ENCODE data around the gene AGBL4. TPM values are rescaled to one million over a fixed set of nuclear protein-coding genes. Genes with fewer than 3 reads are reported as not detected.
"Not testable (repeated sequence)": the region's sequence is repeated elsewhere in the genome, so short reads cannot be mapped to it uniquely, and the experiment has no call there.

The AGBL4 gene
- total RNA-seq, 5 donors from 2014 or later (not counting 1 experiment from before 2014, with no cell fraction given): 0.58 TPM; not detected in 4

DNA sequence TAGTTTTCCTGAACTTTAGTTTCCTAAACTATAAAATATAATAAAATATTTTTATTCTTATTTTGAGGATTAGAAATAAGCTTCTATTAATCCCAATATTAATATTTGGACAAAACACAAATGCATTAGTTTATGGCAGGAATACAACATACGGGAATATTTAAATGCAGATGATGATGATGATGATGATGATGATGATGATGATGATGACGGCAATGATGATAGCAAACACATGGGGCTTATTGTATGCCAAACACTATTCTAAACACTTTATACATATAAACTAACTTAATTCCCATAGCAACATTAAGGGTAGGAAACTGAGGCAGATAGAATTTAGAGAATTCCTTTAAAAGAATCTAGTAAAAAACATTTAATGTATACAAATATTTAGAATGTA lies 705.5 kb downstream of the AGBL4 start:
- WGBS (ENCODE audit: insufficient coverage): no CpG with 5 or more reads among the region's 2 CpGs
- Mint-ChIP-seq H3K36me3 (no peaks in the 10 kb centered on the region), H3K27ac (no peak overlapping the region), H3K4me1 (no peaks in the 10 kb centered on the region), H3K4me3 (no peak overlapping the region), H3K9me3 (peaks cover 3 to 7% (median 4%) of the 10 kb centered on the region in 3 donors), H3K27me3 (no peaks in the 10 kb centered on the region)
- no peak overlapping the region for H3K4me3 ChIP-seq (ENCODE audit: control insufficient read depth in 1 of 2, extremely low read depth in 1 of 2, low read length in 1 of 2)
- H3K36me3 ChIP-seq (ENCODE audit: control insufficient read depth in 2 of 2, extremely low read depth in 1 of 2, insufficient read depth in 1 of 2, low read length in 1 of 2): no peaks in the 10 kb centered on the region
- no peaks in the 10 kb centered on the region for H3K4me1 ChIP-seq (ENCODE audit: control insufficient read depth in 1 of 2, extremely low read depth in 1 of 2, insufficient read depth in 2 of 2, low read length in 2 of 2)
- POLR2A ChIA-PET: no interaction called here
- no peaks in the 10 kb centered on the region for H3K9me3 ChIP-seq
- no peaks in the 10 kb centered on the region for H3K27me3 ChIP-seq (replicated peaks in 1 of 2; ENCODE audit: control insufficient read depth in 2 of 2, extremely low read depth in 1 of 2, insufficient read depth in 2 of 2, low read length in 1 of 2)
- CTCF ChIA-PET: no interaction called here
- ATAC-seq (replicated peaks in 1 of 4): no peak
- H3K27ac ChIP-seq (ENCODE audit: low read length): no peak overlapping the region
- DNase-seq: no peak

DNA sequence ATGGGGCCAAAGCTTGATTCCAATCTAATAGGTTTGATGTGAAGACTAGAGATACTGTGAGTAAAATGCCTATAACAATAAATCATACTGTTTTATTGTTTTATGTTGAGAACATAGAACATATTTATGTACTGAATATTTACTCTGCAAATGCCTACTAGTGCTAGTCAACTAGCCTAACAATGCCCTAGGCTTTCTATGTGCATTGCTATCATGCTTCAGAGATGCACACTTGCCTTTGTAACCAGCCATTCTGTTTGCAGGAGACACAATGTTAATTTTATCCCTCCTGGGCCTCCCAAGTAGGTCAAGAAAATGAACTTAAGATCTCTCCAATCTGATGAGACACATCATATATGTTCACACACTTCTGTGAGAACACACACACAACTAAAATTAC lies 716.3 kb downstream of the AGBL4 start:
- no peaks in the 10 kb centered on the region for H3K4me1 Mint-ChIP-seq
- H3K9me3 ChIP-seq: no peaks in the 10 kb centered on the region
- ATAC-seq (replicated peaks in 1 of 4): no peak
- no peak overlapping the region for H3K4me3 Mint-ChIP-seq
- H3K27me3 Mint-ChIP-seq: no peaks in the 10 kb centered on the region
- H3K27ac Mint-ChIP-seq: no peak overlapping the region
- H3K36me3 Mint-ChIP-seq: no peaks in the 10 kb centered on the region
- ChIA-PET POLR2A (no interaction called here), CTCF (no interaction called here)
- H3K27me3 ChIP-seq (replicated peaks in 1 of 2; ENCODE audit: control insufficient read depth in 2 of 2, extremely low read depth in 1 of 2, insufficient read depth in 2 of 2, low read length in 1 of 2): no peaks in the 10 kb centered on the region
- no peaks in the 10 kb centered on the region for H3K36me3 ChIP-seq (ENCODE audit: control insufficient read depth in 2 of 2, extremely low read depth in 1 of 2, insufficient read depth in 1 of 2, low read length in 1 of 2)
- no peak for DNase-seq
- H3K27ac ChIP-seq (ENCODE audit: low read length): no peak overlapping the region
- H3K4me3 ChIP-seq (ENCODE audit: control insufficient read depth in 1 of 2, extremely low read depth in 1 of 2, low read length in 1 of 2): no peak overlapping the region
- H3K9me3 Mint-ChIP-seq: peaks cover 10 to 18% (median 14%) of the 10 kb centered on the region in 3 donors
- H3K4me1 ChIP-seq (ENCODE audit: control insufficient read depth in 1 of 2, extremely low read depth in 1 of 2, insufficient read depth in 2 of 2, low read length in 2 of 2): no peaks in the 10 kb centered on the region

DNA sequence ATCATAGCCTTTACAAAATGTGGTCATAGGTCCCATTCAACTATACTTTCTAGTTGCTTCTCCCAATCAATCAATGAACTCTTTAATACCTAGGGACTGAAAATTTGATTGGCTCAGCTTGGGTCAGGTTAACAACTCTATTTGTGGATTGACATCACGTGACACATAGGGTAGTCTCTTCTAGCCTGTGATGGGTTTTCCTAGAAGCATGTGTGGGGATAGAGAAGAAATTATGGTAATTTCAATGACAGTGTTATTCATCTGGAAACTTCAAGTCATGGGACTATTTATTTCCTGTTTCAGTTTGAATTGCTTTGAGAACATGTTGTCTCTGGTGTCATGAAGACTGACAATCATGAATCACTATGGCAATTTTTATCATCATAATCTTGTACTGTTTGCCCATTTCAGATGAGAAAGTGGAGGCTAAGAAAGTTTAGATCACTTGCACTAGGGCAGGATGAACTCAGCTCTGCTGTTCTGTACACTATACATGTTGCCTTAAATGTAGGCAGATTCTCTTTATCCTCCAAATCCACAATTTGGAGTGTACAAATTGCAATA lies 717.2 kb downstream of the AGBL4 start:
- Histone ChIP-seq H3K4me3 (ENCODE audit: control insufficient read depth in 1 of 2, extremely low read depth in 1 of 2, low read length in 1 of 2) (no peak overlapping the region), H3K36me3 (ENCODE audit: control insufficient read depth in 2 of 2, extremely low read depth in 1 of 2, insufficient read depth in 1 of 2, low read length in 1 of 2) (no peaks in the 10 kb centered on the region), H3K9me3 (no peaks in the 10 kb centered on the region), H3K27ac (ENCODE audit: low read length) (no peak overlapping the region), H3K4me1 (ENCODE audit: control insufficient read depth in 1 of 2, extremely low read depth in 1 of 2, insufficient read depth in 2 of 2, low read length in 2 of 2) (no peaks in the 10 kb centered on the region), H3K27me3 (replicated peaks in 1 of 2; ENCODE audit: control insufficient read depth in 2 of 2, extremely low read depth in 1 of 2, insufficient read depth in 2 of 2, low read length in 1 of 2) (no peaks in the 10 kb centered on the region)
- Mint-ChIP-seq H3K27ac (no peak overlapping the region), H3K9me3 (peaks cover 9 to 19% (median 17%) of the 10 kb centered on the region in 3 donors), H3K4me3 (no peak overlapping the region), H3K27me3 (no peaks in the 10 kb centered on the region), H3K4me1 (no peaks in the 10 kb centered on the region), H3K36me3 (no peaks in the 10 kb centered on the region)
- CTCF ChIA-PET: no interaction called here
- ATAC-seq (replicated peaks in 1 of 4): no peak
- DNase-seq: no peak
- POLR2A ChIA-PET: no interaction called here
- WGBS (ENCODE audit: insufficient coverage): no CpG with 5 or more reads among the region's 1 CpG

DNA sequence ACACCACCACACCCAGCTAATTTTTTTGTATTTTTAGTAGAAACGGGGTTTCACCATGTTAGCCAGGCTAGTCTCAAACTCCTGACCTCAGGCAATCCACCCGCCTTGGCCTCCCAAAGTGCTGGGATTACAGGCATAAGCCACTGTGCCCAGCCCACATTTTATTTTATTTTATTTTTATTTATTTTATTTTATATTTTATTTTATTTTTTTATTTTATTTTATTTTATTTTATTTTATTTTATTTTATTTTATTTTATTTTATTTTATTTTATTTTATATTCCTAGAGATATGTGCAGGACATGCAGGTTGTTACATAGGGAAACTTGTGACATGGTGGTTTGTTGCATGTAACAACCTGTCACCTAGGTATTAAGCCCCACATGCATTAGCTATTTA lies 721.4 kb downstream of the AGBL4 start:
- H3K27ac Mint-ChIP-seq; POLR2A ChIA-PET; H3K4me3 Mint-ChIP-seq; H3K4me1 ChIP-seq (ENCODE audit: control insufficient read depth in 1 of 2, extremely low read depth in 1 of 2, insufficient read depth in 2 of 2, low read length in 2 of 2); H3K27ac ChIP-seq (ENCODE audit: low read length); H3K4me1 Mint-ChIP-seq; CTCF ChIA-PET; H3K36me3 ChIP-seq (ENCODE audit: control insufficient read depth in 2 of 2, extremely low read depth in 1 of 2, insufficient read depth in 1 of 2, low read length in 1 of 2); DNase-seq; H3K27me3 ChIP-seq (replicated peaks in 1 of 2; ENCODE audit: control insufficient read depth in 2 of 2, extremely low read depth in 1 of 2, insufficient read depth in 2 of 2, low read length in 1 of 2); H3K36me3 Mint-ChIP-seq; ATAC-seq (replicated peaks in 1 of 4); H3K4me3 ChIP-seq (ENCODE audit: control insufficient read depth in 1 of 2, extremely low read depth in 1 of 2, low read length in 1 of 2); H3K27me3 Mint-ChIP-seq; H3K9me3 ChIP-seq: not testable (repeated sequence)
- WGBS (ENCODE audit: insufficient coverage): no CpG with 5 or more reads among the region's 2 CpGs
- peaks cover 9 to 23% (median 22%) of the 10 kb centered on the region in 3 donors for H3K9me3 Mint-ChIP-seq

DNA sequence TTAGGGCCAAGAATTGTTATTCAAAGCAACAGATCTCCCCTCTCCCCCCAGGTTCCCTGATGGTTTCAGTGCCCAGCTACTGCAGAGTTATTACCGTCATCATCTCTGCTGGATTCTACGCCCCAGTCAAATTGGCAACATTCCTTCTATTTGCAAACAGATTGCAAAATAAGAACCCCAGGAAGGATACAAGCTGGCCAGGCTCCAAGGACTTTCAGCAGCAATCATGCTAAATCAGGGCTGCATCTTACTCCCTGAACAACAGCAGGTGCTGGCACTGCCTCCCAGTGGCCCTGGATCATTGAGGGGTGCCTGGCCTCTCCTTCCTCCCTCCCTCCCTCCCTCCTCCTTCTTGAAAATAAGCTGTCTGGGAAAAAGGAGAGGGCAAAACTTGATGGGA lies 725.5 kb downstream of the AGBL4 start:
- no peaks in the 10 kb centered on the region for H3K4me1 ChIP-seq (ENCODE audit: control insufficient read depth in 1 of 2, extremely low read depth in 1 of 2, insufficient read depth in 2 of 2, low read length in 2 of 2)
- DNase-seq: no peak
- H3K9me3 ChIP-seq: peaks cover 2% of the 10 kb centered on the region
- ChIA-PET POLR2A (no interaction called here), CTCF (no interaction called here)
- no peaks in the 10 kb centered on the region for H3K27me3 ChIP-seq (replicated peaks in 1 of 2; ENCODE audit: control insufficient read depth in 2 of 2, extremely low read depth in 1 of 2, insufficient read depth in 2 of 2, low read length in 1 of 2)
- WGBS (ENCODE audit: insufficient coverage): 73% methylated on average over 2 of the region's 2 CpGs
- no peaks in the 10 kb centered on the region for H3K27me3 Mint-ChIP-seq
- no peak overlapping the region for H3K27ac ChIP-seq (ENCODE audit: low read length)
- ATAC-seq (replicated peaks in 1 of 4): no peak
- H3K36me3 Mint-ChIP-seq: no peaks in the 10 kb centered on the region
- no peak overlapping the region for H3K4me3 Mint-ChIP-seq
- H3K27ac Mint-ChIP-seq: no peak overlapping the region
- no peak overlapping the region for H3K4me3 ChIP-seq (ENCODE audit: control insufficient read depth in 1 of 2, extremely low read depth in 1 of 2, low read length in 1 of 2)
- H3K4me1 Mint-ChIP-seq: no peaks in the 10 kb centered on the region
- no peaks in the 10 kb centered on the region for H3K36me3 ChIP-seq (ENCODE audit: control insufficient read depth in 2 of 2, extremely low read depth in 1 of 2, insufficient read depth in 1 of 2, low read length in 1 of 2)
- peaks cover 10 to 20% (median 14%) of the 10 kb centered on the region in 3 donors for H3K9me3 Mint-ChIP-seq

DNA sequence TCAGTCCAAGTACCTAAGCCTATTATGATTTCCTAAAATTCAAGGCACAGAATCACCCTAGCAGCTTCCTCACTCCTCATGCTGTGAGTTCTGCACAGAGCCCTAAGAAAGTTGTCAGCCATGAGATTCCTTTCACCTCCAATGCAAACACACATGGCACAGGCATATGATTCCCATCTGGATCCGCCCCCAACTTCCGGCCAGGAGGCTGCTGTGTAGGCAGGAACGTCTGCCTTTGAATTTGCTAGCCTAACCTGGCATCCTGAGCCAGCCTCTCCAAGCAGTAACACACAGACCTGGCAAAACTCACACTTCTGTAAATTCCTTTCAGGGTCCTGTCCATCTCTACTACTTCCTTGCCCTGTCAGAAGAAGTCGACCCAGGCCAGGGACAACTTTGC lies 726.0 kb downstream of the AGBL4 start:
- 44% methylated on average over 3 of the region's 4 CpGs for WGBS (ENCODE audit: insufficient coverage)
- H3K4me3 ChIP-seq (ENCODE audit: control insufficient read depth in 1 of 2, extremely low read depth in 1 of 2, low read length in 1 of 2): no peak overlapping the region
- POLR2A ChIA-PET: no interaction called here
- no peaks in the 10 kb centered on the region for H3K27me3 ChIP-seq (replicated peaks in 1 of 2; ENCODE audit: control insufficient read depth in 2 of 2, extremely low read depth in 1 of 2, insufficient read depth in 2 of 2, low read length in 1 of 2)
- peaks cover 8 to 18% (median 11%) of the 10 kb centered on the region in 3 donors for H3K9me3 Mint-ChIP-seq
- no peak for ATAC-seq (replicated peaks in 1 of 4)
- H3K9me3 ChIP-seq: peaks cover 2% of the 10 kb centered on the region
- H3K27ac Mint-ChIP-seq: no peak overlapping the region
- H3K4me1 Mint-ChIP-seq: no peaks in the 10 kb centered on the region
- no peaks in the 10 kb centered on the region for H3K36me3 Mint-ChIP-seq
- H3K27me3 Mint-ChIP-seq: no peaks in the 10 kb centered on the region
- H3K36me3 ChIP-seq (ENCODE audit: control insufficient read depth in 2 of 2, extremely low read depth in 1 of 2, insufficient read depth in 1 of 2, low read length in 1 of 2): no peaks in the 10 kb centered on the region
- no peak overlapping the region for H3K4me3 Mint-ChIP-seq
- CTCF ChIA-PET: no interaction called here
- no peaks in the 10 kb centered on the region for H3K4me1 ChIP-seq (ENCODE audit: control insufficient read depth in 1 of 2, extremely low read depth in 1 of 2, insufficient read depth in 2 of 2, low read length in 2 of 2)
- no peak overlapping the region for H3K27ac ChIP-seq (ENCODE audit: low read length)
- DNase-seq: no peak

DNA sequence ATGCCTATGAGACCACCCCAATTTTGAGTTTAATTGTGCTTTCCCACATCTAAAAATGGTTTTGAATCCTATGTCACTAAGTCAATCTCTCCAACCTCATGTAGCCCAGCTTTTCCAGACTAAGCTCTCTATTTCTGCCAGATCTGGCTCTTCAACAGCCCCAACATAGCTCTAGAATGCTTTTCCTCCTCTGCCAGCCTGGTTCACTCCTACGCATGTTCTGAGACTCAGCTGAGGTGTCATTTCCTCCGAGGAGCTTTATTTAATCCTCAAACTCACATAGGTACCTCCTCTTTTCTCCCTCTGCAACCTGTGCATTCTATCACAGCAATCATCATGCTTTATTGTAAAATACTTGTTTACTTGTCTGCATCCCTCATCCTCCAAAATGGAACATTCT lies 729.2 kb downstream of the AGBL4 start:
- peaks cover 11 to 20% (median 13%) of the 10 kb centered on the region in 3 donors for H3K9me3 Mint-ChIP-seq
- Histone ChIP-seq H3K36me3 (ENCODE audit: control insufficient read depth in 2 of 2, extremely low read depth in 1 of 2, insufficient read depth in 1 of 2, low read length in 1 of 2) (no peaks in the 10 kb centered on the region), H3K27me3 (replicated peaks in 1 of 2; ENCODE audit: control insufficient read depth in 2 of 2, extremely low read depth in 1 of 2, insufficient read depth in 2 of 2, low read length in 1 of 2) (no peaks in the 10 kb centered on the region), H3K4me1 (ENCODE audit: control insufficient read depth in 1 of 2, extremely low read depth in 1 of 2, insufficient read depth in 2 of 2, low read length in 2 of 2) (no peaks in the 10 kb centered on the region), H3K4me3 (ENCODE audit: control insufficient read depth in 1 of 2, extremely low read depth in 1 of 2, low read length in 1 of 2) (no peak overlapping the region), H3K9me3 (peaks cover 2% of the 10 kb centered on the region), H3K27ac (ENCODE audit: low read length) (no peak overlapping the region)
- CTCF ChIA-PET: no interaction called here
- no peaks in the 10 kb centered on the region for H3K27me3 Mint-ChIP-seq
- ATAC-seq (replicated peaks in 1 of 4): no peak
- POLR2A ChIA-PET: no interaction called here
- WGBS (ENCODE audit: insufficient coverage): 80% methylated on average over 2 of the region's 2 CpGs
- no peaks in the 10 kb centered on the region for H3K36me3 Mint-ChIP-seq
- H3K27ac Mint-ChIP-seq: no peak overlapping the region
- H3K4me3 Mint-ChIP-seq: no peak overlapping the region
- H3K4me1 Mint-ChIP-seq: no peaks in the 10 kb centered on the region
- no peak for DNase-seq
